SKM-1 treated with dmso at 0.1 percent for 144 hours (cell line): Measurements from ENCODE around the gene CFAP91.

Experiments used
- DNase-seq: peaks from one replicate; lab custom pipeline; 2025; ENCODE audit not compliant: unreplicated experiment; lab: John Stamatoyannopoulos, UW

Gene CFAP91

GRCh38 chr3:119702530-119703527 lies at the start of gene CFAP91:
Gene CFAP91 (plus strand): TSS chr3:119703022. CDS start chr3:119703099, 77 bp downstream.
- no peak for DNase-seq

- peak; percentile 56 for DNase-seq
Observed at GRCh38 chr3:119653876-119654275, 48.9 kb upstream of the CFAP91 start.

GRCh38 chr3:119657887-119658702 lies 44.7 kb upstream of the CFAP91 start:
- peak; percentile 8 for DNase-seq

- no peak for DNase-seq
Observed at GRCh38 chr3:119658994-119659393, 43.8 kb upstream of the CFAP91 start.

- DNase-seq, result no peak
Observed at GRCh38 chr3:119659606-119660291, 43.1 kb upstream of the CFAP91 start.

- DNase-seq, result no peak
Observed at GRCh38 chr3:119660474-119661440, 42.1 kb upstream of the CFAP91 start, which contains the start of gene POPDC2. Gene POPDC2 (minus strand): TSS chr3:119660589. CDS start chr3:119660423, 166 bp downstream.

GRCh38 chr3:119662604-119663373 lies 40.0 kb upstream of the CFAP91 start:
- no peak for DNase-seq

- no peak for DNase-seq
Observed at GRCh38 chr3:119663885-119664284, 38.9 kb upstream of the CFAP91 start.

GRCh38 chr3:119664370-119664769 lies 38.5 kb upstream of the CFAP91 start:
- DNase-seq, result no peak

GRCh38 chr3:119664850-119665379 lies 37.9 kb upstream of the CFAP91 start:
- DNase-seq, result no peak

- DNase-seq, result no peak
Observed at GRCh38 chr3:119665954-119666559, 36.8 kb upstream of the CFAP91 start.

GRCh38 chr3:119669906-119670570 lies 32.8 kb upstream of the CFAP91 start:
- DNase-seq, result no peak

GRCh38 chr3:119672776-119673175 lies 30.0 kb upstream of the CFAP91 start:
- no peak for DNase-seq

GRCh38 chr3:119673875-119674274 lies 28.9 kb upstream of the CFAP91 start:
- no peak for DNase-seq

GRCh38 chr3:119675188-119675874 lies 27.5 kb upstream of the CFAP91 start:
- no peak for DNase-seq

- no peak for DNase-seq
Observed at GRCh38 chr3:119676020-119676419, 26.8 kb upstream of the CFAP91 start.
